GM21619 (cell line): Measurements from ENCODE around the gene HOXB3.

Experiments
- ATAC-seq: cut with Tn5 transposase; IDR thresholded peaks from one replicate; pipeline ENCODE4 v1.9.1; 2021; ENCODE audit not compliant: unreplicated experiment

Gene HOXB3

DNA sequence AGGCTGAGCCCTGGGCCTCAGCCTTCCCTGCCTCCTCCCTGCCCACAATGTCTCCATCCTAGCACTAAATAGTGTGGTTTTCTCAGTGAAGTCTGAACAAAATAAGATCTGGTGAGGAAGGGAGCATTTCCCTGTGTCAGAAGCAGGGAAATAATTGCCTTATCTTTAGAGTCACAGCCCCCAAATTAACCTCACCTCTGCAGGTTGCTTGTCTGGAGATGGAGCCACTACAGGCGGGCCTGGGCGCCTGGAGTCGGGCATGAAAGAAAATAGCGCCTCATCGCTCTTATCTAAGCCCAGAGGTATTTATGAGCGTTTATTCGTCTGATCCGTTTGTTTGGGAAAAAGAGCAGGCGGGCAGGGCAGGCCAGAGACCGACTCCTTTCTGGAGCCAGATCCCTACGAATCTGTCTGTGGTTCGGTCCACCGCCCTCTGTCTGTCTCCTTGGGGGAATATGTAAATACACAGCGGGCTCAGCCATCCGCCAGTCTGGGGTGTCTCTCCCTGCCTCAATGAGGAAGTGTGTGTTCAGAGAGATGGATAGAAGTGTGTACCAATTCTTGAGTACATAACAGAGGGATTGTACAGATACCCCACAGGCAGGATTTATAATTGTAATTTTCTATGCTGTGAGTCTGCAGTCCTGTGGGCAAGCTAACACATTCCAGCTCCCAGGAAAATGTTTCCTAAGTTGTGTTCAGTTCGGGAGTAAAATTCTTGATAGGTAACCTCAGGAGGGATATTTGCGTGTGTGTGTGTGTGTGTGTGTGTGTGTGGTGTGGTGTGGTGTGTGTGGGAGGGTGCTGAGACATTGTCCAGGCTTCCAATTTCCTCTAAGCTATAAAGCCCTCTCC is 10.4 kb upstream of the HOXB3 start:
- no peak for ATAC-seq

DNA sequence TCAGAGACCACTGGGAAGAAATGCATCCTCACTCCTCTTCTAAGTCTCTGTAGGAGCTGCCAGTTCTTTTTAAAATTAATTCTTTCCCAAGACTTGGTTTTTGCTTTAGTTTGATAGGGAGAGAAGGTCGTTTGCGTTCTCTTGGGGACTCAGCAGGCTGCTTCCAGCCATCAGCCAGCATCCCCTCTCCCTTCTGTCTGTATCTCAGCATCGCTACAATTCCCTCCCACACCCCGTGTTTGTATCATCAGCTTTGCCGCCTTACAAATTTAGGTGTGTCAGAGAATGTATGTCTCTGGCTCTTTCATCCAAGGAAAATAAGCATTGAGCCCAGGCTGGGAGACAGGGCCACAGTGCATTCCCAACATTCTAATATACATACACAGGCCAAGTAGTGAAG is 9.3 kb upstream of the HOXB3 start:
- ATAC-seq = no peak

GRCh38 chr17:48598736-48599135 is 8.7 kb upstream of the HOXB3 start:
- no peak for ATAC-seq

GRCh38 chr17:48597778-48598631 is 8.0 kb upstream of the HOXB3 start:
- no peak for ATAC-seq

GRCh38 chr17:48597528-48597777 is 7.4 kb upstream of the HOXB3 start:
- ATAC-seq = no peak

- ATAC-seq = no peak
These were observed 6.9 kb upstream of the HOXB3 start for GRCh38 chr17:48596735-48597527.

- no peak for ATAC-seq
These were observed 6.1 kb upstream of the HOXB3 start for GRCh38 chr17:48596000-48596734.

- no peak for ATAC-seq
These were observed 5.4 kb upstream of the HOXB3 start for GRCh38 chr17:48595278-48595999.

DNA sequence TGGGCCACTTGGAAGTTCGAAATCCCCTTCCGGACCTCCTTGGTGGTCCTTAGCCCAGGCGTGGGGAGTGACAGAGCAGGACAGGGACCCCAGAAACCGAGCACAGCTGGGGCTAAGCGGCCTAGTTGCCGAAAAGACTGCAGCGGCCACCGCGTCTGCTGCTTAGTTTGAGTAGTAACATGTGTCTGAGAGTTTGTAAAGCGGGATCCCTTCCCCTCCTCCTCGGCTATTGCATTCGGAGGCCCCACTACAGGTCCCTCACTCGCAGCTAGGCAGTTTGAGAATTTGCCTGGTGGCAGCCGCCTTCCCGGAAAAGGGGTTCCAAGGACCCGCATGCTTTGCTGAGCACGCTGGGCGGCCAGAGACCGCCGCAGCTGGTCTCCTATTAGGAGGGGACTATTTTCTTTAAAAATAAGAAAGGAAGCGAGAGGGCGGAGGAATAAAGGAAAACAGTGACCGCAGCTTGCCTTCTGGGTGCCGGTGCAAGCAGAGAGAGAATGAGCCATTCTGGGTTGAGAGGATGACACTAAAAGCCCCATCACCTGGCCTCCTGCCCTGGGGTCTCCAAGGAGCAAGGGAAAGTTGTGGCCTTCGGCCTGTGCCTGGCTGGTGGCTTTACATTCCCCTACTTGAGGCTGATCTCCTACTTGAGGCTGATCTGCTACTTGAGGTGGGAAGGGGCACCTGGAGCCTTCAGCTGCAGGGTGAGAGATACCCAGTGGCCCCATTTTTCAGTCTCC is 4.7 kb upstream of the HOXB3 start:
- ATAC-seq = no peak

- no peak for ATAC-seq
These were observed 3.9 kb upstream of the HOXB3 start for GRCh38 chr17:48593840-48594537.

DNA sequence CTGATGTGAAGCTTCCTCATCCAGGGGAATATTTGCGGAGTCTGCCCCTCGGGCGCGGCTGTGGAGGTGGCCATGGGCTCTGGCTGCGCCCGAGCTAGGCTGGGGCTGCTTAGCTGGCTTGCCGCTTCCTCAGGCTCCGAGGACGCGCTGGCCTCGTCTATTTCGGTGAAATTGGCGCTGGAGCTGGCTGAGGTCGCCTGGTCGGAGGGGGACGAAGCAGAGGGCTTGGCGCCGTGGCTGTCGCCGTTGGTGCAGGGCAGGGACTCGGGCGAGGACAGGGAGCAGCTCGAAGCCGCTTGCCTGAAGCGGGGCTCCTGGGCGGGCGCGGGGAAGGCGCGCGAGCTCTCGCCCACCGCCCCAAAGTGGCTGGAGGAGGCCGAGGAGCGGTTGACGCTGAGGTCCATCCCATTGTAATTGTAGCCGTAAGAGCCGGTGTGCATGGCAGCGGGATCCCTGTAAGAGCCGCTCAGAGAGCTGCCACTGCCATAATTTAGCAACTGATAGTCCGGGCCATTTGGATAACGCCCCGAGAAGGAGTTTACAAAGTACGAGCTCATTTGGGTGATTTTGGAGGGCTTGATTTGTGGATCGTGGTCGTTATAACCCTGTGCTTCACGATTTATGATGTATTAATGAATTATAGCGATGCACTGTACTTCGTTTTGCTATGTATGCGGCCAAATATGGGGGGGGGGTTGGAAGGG is 3.2 kb upstream of the HOXB3 start, which contains the start of gene HOXB5:
TSS of gene HOXB5 (minus strand) at position 654 of the 704 bp plus-strand sequence. CDS start at position 557, 97 bp downstream.
- ATAC-seq = no peak

DNA sequence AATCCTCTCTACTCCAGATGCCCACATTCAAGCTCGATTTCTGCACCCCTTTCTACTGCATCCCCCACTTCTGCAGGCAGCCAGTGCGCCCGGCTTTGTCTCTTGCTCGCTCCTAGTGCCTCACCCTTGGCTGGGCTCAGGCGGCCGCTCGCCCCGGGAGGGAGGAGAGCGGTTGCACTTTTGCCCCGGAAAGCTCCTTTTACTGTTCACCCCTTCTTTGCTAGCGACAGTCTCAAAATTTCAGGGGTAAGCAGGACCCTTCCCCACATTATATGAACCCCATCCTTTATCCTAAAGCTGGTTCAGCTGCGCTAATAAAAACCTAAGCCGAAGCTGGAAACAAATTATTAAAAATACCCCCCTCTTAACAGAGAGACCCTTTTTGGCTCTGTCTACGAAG is 2.5 kb upstream of the HOXB3 start:
- ATAC-seq = no peak

GRCh38 chr17:48592057-48592514 is 2.0 kb upstream of the HOXB3 start:
- ATAC-seq = no peak

DNA sequence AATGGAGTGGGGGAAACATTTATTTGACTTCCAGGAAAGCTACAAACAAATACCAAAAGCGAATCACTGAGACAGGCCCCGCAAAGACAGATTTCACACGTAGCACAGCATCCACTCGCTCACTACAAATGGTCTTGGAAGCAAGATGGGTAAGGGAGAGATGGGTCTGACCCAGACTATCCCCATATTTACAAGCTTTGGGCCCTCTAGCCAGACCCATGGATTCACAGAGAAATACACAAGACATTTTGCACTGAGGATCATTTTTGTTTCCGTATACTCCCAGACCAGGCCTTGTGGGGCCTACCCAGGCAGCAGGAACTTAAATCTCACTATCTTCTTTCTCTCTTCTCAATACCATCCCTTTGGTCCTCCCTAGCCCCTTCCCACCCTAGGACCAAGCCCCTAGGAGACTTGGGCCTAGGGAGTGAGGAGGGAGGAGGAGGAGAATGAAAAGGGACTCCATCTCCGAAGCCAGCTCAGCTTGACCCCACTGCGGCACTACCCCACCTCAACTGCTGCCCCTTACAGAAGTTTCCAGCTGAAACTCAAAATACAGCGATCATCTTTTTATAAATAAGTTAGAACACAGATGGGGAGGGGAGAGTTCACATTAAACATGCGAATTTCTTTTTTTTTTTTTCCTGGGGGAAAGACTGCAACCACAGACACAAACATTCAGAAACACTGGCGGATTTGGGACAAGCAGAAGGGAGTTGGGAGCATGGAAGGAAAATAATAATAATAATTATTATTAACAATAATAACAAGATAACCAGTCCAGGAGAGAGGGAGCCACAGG is 1.4 kb upstream of the HOXB3 start:
- ATAC-seq = no peak

DNA sequence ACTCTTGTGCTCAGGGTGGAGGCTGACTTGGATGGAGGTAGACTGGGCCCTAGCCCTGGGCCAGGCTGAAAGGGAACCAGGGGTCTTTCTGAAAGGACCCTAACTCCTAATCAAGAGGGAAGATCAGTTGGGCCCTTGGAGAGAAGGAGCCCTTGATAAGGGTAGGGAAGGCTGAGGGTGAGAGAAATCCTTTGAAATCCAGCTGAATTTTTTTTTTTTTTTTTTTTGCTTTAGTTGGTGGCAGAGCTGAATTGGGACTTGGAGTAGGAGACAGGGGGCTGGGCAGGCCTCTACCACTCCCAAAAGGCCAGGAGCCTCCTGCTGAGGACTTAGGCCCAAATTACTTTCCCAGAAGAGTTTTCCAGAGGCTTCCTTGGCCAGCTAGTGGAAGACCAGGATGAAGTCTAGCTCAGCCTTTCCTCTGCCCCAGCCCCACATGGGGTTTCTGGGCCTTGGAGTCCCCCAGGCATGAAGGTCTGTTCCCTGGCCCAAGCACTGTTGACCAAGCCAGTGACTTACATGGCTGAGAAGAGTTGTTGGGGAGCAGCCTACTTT is 643 bp upstream of the HOXB3 start:
- no peak for ATAC-seq

DNA sequence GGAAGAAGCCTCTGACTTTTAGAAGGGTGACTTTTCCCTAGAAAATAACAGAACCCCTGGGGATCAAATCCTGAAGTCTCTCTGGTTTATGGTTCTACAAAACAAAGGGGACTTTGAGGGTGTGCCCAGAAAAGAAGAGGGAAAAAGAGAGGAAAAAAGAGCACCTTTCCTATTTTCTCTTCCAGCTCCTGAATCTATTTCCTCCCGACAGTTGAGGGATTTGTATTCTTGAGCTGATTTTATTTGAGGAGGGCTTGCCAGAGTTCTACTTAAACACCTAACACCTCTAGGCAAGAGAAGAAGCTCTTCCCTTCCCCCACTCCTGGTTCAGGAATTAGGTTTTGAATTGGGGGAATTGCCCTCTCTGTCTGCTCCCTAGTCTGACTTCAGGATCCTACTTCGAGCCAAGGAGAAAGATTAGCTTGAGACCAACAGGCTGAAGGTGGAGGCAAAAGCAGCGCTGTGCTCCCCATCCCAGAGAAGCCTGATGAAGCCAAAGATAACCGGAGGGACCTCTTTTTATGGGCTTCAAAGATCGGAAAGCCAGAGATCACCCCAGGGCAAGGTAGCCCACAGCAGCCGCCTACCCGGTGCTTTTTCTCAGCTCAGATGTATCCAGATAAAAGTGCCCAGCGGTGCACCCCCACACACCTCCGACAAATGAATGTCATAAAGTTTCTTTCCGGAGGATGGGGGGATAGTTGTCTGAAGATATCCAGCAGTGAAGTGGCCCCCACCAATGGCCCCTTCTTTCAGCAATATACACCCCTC is 796 bp downstream of the HOXB3 start:
- ATAC-seq = no peak
